Right lobe of liver (tissue), 4 donors: ENCODE measurements around the gene CACNA1E.

Source experiments
- POLR2A ChIP-seq: fragments of 450-650 bp; IDR thresholded peaks from one replicate; pipeline ENCODE4 v1.6.1; 2017; ENCODE audit warnings: antibody characterized with exemption, mild to moderate bottlenecking
- TF ChIP-seq, protein P1 (sequence below), 4 donors: fragments of 200-600 bp in 3 of 4; fragments of 450-650 bp in 1 of 4; IDR thresholded peaks; one replicate each; pipeline versions ENCODE4 v1.5.1 to v1.8.0; 2016 to 2022; ENCODE audit warnings: antibody characterized with exemption in 4 of 4, mild to moderate bottlenecking in 2 of 4
- donor health status: DM: no; HTN: no; CAD: no.
- donor health status: DM: no; HTN: no; CAD: no.
- donor health status: DM: no; HTN: yes; CAD: no.

DNA sequence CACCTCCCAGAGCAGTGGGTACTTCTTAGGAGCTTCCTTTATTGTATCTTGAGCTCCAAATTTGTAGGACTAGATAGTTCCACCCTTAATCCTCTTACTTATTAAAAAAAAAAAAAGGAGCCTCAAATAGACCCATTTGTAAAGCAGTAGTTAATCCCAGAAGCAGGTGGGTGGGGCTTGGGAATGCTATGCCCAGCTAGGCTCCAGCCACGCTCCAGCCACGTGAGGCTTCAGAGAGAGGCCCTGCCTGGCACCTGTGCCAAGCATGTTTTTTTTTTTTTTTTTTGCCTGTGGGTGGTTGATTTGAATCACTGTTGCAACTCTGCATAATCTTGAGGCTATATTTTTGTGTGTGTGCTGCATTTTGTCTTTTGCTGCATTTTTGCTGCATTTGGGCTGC lies 7.0 kb downstream of the CACNA1E start:
- TF ChIP-seq, protein P1, sequence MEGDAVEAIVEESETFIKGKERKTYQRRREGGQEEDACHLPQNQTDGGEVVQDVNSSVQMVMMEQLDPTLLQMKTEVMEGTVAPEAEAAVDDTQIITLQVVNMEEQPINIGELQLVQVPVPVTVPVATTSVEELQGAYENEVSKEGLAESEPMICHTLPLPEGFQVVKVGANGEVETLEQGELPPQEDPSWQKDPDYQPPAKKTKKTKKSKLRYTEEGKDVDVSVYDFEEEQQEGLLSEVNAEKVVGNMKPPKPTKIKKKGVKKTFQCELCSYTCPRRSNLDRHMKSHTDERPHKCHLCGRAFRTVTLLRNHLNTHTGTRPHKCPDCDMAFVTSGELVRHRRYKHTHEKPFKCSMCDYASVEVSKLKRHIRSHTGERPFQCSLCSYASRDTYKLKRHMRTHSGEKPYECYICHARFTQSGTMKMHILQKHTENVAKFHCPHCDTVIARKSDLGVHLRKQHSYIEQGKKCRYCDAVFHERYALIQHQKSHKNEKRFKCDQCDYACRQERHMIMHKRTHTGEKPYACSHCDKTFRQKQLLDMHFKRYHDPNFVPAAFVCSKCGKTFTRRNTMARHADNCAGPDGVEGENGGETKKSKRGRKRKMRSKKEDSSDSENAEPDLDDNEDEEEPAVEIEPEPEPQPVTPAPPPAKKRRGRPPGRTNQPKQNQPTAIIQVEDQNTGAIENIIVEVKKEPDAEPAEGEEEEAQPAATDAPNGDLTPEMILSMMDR (IDR thresholded peaks at IDR 0.05) = no peak
- TF ChIP-seq POLR2A = no peak
